Esophagus muscularis mucosa (tissue), 4 donors: ENCODE results near the gene APOLD1. TPM values are rescaled to one million over a fixed set of nuclear protein-coding genes. Genes with fewer than 3 reads are reported as not detected.
"Not testable (repeated sequence)": the region's sequence is repeated elsewhere in the genome, so short reads cannot be mapped to it uniquely, and the experiment has no call there.

Experiments
- DNase-seq: peaks from one replicate; pipeline ENCODE4 v3.0.0-alpha.2; 2017; ENCODE audit errors: extremely low spot score
- H3K27ac ChIP-seq, 4 donors: fragments of 200-600 bp; sonication (generic); replicated peaks in 1 of 4; 1 replicate in 3 of 4; 2 replicates in 1 of 4; pipeline ENCODE4 v1.5.1; 2016 to 2019; ENCODE audit warnings: mild to moderate bottlenecking in 1 of 4
- H3K27me3 ChIP-seq, 4 donors: fragments of 200-600 bp; sonication (generic); one replicate each; pipeline versions ENCODE4 v1.5.1 to v1.6.0; 2016 to 2019
- H3K36me3 ChIP-seq, 4 donors: fragments of 200-600 bp; sonication (generic); one replicate each; pipeline ENCODE4 v1.5.1; 2016 to 2019
- H3K4me1 ChIP-seq, 4 donors: fragments of 200-600 bp; sonication (generic); one replicate each; pipeline ENCODE4 v1.5.1; 2016 to 2019
- H3K4me3 ChIP-seq, 4 donors: fragments of 200-600 bp; sonication (generic); 1 replicate in 2 of 4; 2 replicates in 2 of 4; pipeline ENCODE4 v1.5.1; 2016 to 2019; ENCODE audit warnings: mild to moderate bottlenecking in 4 of 4, moderate library complexity in 1 of 4
- H3K9me3 ChIP-seq, 4 donors: fragments of 200-600 bp; sonication (generic); 1 replicate in 3 of 4; 2 replicates in 1 of 4; pipeline ENCODE4 v1.5.1; 2016 to 2019
- CTCF ChIP-seq, 3 experiments: fragments of 200-600 bp in 2 of 3; fragments of 450-650 bp in 1 of 3; sonication (generic) in 2 of 3; IDR thresholded peaks; one replicate each; pipeline ENCODE4 v1.5.1; 2017 to 2019; ENCODE audit warnings: antibody characterized with exemption in 3 of 3, mild to moderate bottlenecking in 2 of 3, moderate library complexity in 1 of 3
- EP300 ChIP-seq: sonication (generic); formaldehyde crosslinking; IDR thresholded peaks from one replicate; pipeline ENCODE4 v1.6.1; 2017; ENCODE audit warnings: antibody characterized with exemption
- POLR2A ChIP-seq: fragments of 450-650 bp; IDR thresholded peaks from one replicate; pipeline ENCODE4 v1.6.1; 2017; ENCODE audit warnings: antibody characterized with exemption, moderate library complexity, mild to moderate bottlenecking, low read depth
- POLR2AphosphoS5 ChIP-seq, 2 donors: sonication (generic); formaldehyde crosslinking; IDR thresholded peaks; one replicate each; pipeline ENCODE4 v1.6.1; 2017; ENCODE audit warnings: antibody characterized with exemption in 2 of 2
- WGBS: methylation state at CpG from one replicate; pipeline ENCODE4 v1.1.5; 2018; 5-methylcytosine and 5-hydroxymethylcytosine counted together
- intact Hi-C: fragments of 100-400 bp; cut with DNase I; formaldehyde crosslinking; loops from one replicate; pipeline ENCODE4 v1.15.1; 2023
- total RNA-seq, 4 donors: library from RNA; depleted of rRNA; stranded (reverse); fragments of >200 nt; gene quantifications; one replicate each; pipeline versions ENCODE4 v1.1.0 to v1.2.1, GENCODE V29; 2016

Gene APOLD1
- total RNA-seq, 4 donors from 2014 or later, result 13.3 to 49.4 (median 37.1) TPM

GRCh38 chr12:12797794-12798152 lies 12.3 kb downstream of the APOLD1 start:
- 91% methylated on average over 3 of the region's 3 CpGs for WGBS
- Histone ChIP-seq H3K9me3 (no peaks in the 10 kb centered on the region), H3K4me1 (peaks cover under 1 to 11% (median 6%) of the 10 kb centered on the region in 4 donors), H3K27ac (no peak overlapping the region), H3K4me3 (no peak overlapping the region), H3K27me3 (no peaks in the 10 kb centered on the region), H3K36me3 (no peaks in the 10 kb centered on the region)
- intact Hi-C loops, result loop anchor here (10.0 kb wide), 1 partner anchor 187 kb away; no protein-coding TSS in a partner anchor
- no peak for TF ChIP-seq EP300
- TF ChIP-seq POLR2AphosphoS5 (IDR thresholded peaks at IDR 0.05), result no peak
- no peak for TF ChIP-seq CTCF (IDR thresholded peaks at IDR 0.05)
- TF ChIP-seq POLR2A, result no peak
- DNase-seq, result no peak

- WGBS, result 93% methylated on average over 1 of the region's 1 CpG
- no peak overlapping the region for H3K27ac ChIP-seq
- H3K4me3 ChIP-seq, result no peak overlapping the region
- intact Hi-C loops, result loop anchor here (10.0 kb wide), 1 partner anchor 186 kb away; no protein-coding TSS in a partner anchor
- DNase-seq, result no peak
- no peaks in the 10 kb centered on the region for H3K9me3 ChIP-seq
- H3K27me3 ChIP-seq, result no peaks in the 10 kb centered on the region
- peaks cover 3 to 14% (median 8%) of the 10 kb centered on the region in 4 donors for H3K4me1 ChIP-seq
- H3K36me3 ChIP-seq, result no peaks in the 10 kb centered on the region
- TF ChIP-seq POLR2AphosphoS5 (IDR thresholded peaks at IDR 0.05) (no peak), EP300 (no peak), CTCF (IDR thresholded peaks at IDR 0.05) (no peak), POLR2A (no peak)
Measured at GRCh38 chr12:12798480-12798879, 13.0 kb downstream of the APOLD1 start.

GRCh38 chr12:12799163-12799920 lies 13.9 kb downstream of the APOLD1 start:
- peaks cover 3 to 23% (median 11%) of the 10 kb centered on the region in 4 donors for H3K4me1 ChIP-seq
- intact Hi-C loops, result loop anchor here (10.0 kb wide), 1 partner anchor 185 kb away; no protein-coding TSS in a partner anchor
- H3K4me3 ChIP-seq, result no peak overlapping the region
- H3K36me3 ChIP-seq, result no peaks in the 10 kb centered on the region
- no peak for DNase-seq
- H3K27me3 ChIP-seq, result no peaks in the 10 kb centered on the region
- H3K9me3 ChIP-seq, result no peaks in the 10 kb centered on the region
- H3K27ac ChIP-seq, result no peak overlapping the region
- WGBS, result 86% methylated on average over 8 of the region's 8 CpGs
- no peak for TF ChIP-seq POLR2AphosphoS5 (IDR thresholded peaks at IDR 0.05)
- no peak for TF ChIP-seq POLR2A
- no peak for TF ChIP-seq CTCF (IDR thresholded peaks at IDR 0.05)
- no peak for TF ChIP-seq EP300

GRCh38 chr12:12800406-12801180 lies 15.1 kb downstream of the APOLD1 start:
- 83% methylated on average over 9 of the region's 9 CpGs for WGBS
- H3K4me1 ChIP-seq, result peaks cover 3 to 25% (median 11%) of the 10 kb centered on the region in 4 donors
- no peaks in the 10 kb centered on the region for H3K9me3 ChIP-seq
- DNase-seq, result no peak
- intact Hi-C loops, result no loop called here
- no peak overlapping the region for H3K4me3 ChIP-seq
- no peak overlapping the region for H3K27ac ChIP-seq
- no peaks in the 10 kb centered on the region for H3K27me3 ChIP-seq
- no peaks in the 10 kb centered on the region for H3K36me3 ChIP-seq
- no peak for TF ChIP-seq POLR2AphosphoS5 (IDR thresholded peaks at IDR 0.05)
- no peak for TF ChIP-seq POLR2A

GRCh38 chr12:12801656-12802055 lies 16.2 kb downstream of the APOLD1 start:
- intact Hi-C loops, H3K27ac ChIP-seq, H3K9me3 ChIP-seq, H3K27me3 ChIP-seq, H3K4me3 ChIP-seq, DNase-seq, H3K36me3 ChIP-seq: not testable (repeated sequence)
- WGBS, result 92% methylated on average over 4 of the region's 4 CpGs
- H3K4me1 ChIP-seq, result peaks cover 3 to 19% (median 11%) of the 10 kb centered on the region in 4 donors
